G401.6 (cell line): ENCODE measurements around the gene CDC45.
A peak's percentile ranks its signal among the peaks of the same experiment; 100 is the strongest.

Experiments
- FAIRE-seq: peaks from 2 replicates; lab custom pipeline; 2012; peaks lifted over from hg19 to GRCh38; lab: Jason Lieb, UNC

The CDC45 gene

DNA sequence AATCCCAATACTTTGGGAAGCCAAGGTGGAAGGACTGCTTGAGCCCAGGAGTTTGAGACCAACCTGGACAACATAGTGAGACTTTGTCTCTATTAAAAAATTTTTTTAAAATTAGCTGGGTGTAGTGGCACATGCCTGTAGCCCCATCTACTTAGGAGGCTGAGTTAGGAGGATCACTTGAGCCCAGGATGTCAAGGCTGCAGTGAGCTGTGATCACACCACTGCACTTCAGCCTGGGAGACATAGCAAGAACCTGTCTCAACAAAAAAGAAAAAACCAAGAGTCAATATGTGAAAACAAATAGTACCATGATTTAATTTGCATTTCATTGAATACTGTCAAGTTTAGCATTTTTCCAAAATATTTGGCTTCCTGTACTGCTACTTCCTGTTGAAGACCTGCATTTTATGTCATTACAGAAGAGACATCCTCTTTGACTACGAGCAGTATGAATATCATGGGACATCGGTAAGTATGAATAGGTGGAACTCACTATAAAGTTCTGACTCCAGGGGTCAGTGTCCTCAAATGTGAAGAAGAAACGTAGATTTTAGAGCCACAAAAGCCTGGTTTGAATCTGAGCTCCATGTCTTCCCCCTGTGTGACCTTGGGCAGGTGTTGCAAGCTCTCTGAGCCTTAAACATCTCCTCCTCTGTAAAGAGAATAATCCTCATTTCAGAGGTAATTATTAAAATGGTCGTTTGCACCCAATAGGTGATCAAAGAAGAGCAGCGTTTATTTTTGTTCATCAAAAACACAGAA is 16.0 kb downstream of the CDC45 start:
- no peak for FAIRE-seq

- no peak for FAIRE-seq
Observed at GRCh38 chr22:19496324-19496630, 16.6 kb downstream of the CDC45 start.

DNA sequence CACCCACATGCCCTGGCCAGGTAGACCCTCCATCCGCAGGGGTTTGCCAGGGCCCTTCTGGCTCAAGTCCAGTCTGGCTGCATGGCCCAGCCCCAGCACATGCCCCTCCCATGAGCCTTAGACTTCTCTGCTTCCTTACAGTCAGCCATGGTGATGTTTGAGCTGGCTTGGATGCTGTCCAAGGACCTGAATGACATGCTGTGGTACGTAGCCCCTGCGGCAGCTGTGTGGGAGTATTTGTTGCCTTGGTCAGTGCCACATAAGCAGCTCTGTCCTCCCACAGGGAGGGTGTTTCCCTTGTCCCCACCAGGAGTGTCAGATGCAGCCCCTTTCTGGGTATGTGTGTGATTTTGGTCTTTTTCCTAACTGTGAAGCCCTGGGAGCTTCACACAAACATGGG is 17.5 kb downstream of the CDC45 start:
- FAIRE-seq: no peak

GRCh38 chr22:19498154-19498865 is 18.6 kb downstream of the CDC45 start:
- FAIRE-seq: no peak

GRCh38 chr22:19498866-19499190 is 19.1 kb downstream of the CDC45 start:
- FAIRE-seq: no peak

DNA sequence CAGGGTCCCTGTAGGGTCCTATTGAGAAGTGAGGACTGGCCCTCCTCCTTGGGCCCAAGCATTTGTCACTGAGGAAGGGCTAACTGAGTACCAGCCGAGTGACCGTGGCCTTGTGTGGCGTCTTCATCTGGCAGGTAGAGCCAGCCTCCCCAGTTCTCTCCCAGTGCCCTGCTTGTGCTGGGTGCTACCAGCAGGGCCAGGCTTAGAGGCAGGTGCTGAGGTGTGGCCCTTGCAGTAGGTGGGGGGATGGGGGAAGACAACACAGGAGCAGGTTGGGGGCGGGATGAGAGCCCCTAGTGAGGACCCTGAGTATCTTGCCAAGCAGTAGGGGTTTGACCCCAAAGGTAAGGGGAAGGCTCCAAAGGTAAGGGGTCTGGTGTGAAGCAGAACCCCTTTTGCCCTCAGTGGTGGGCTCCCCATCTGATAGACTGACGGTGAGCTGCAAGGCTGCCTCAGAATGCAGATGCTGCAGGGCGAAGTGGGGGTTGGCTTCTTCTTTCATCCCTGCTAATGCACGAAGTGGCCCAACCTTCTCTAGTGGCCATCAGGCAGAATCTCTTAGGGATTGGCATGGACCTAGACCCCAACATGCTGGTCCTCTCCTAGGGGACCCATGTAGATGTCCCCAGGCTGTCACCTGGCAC is 19.6 kb downstream of the CDC45 start:
- no peak for FAIRE-seq

DNA sequence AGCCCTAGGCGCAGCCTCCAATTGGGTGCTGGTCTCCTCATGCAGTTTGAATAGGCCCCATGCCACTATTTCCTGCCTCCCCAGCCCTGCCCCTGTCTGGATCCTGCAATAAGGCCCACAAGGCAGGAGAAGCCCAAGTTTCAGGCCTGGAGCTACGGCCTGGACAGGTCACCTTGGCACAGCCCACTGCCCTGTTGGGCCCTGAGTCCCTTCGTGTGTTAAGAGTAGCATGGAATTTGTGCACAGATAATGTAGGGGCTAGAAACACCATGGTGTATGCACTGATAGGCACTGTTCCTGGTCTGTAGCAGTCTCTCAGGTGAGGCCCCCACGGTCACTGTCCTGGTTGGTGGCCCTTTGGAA is 20.1 kb downstream of the CDC45 start:
- no peak for FAIRE-seq

DNA sequence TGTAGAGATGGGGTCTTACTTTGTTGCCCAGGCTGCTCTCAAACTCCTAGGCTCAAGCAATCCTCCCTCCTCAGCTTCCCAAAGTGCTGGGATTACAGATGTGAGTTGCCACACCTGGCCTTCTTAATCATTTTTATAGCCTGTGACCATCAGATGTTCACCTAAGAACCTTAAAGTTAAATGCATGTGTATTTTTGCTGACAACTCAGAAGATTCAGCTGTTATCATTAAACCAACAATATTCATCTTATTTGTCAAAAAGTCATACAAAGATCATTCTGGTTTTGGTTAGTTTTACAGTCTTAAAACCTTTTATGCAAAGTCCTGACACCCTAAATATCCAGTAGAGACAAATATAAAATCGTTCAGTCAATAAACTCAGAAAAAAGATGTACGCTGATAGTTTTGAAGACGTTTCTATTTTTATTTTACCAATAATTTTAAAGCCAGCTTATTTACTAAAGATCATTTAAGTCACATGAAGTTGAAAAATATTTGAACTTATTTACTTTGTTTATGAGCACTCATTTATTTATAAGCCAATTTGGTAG is 22.3 kb downstream of the CDC45 start:
- peak; percentile 17 for FAIRE-seq

DNA sequence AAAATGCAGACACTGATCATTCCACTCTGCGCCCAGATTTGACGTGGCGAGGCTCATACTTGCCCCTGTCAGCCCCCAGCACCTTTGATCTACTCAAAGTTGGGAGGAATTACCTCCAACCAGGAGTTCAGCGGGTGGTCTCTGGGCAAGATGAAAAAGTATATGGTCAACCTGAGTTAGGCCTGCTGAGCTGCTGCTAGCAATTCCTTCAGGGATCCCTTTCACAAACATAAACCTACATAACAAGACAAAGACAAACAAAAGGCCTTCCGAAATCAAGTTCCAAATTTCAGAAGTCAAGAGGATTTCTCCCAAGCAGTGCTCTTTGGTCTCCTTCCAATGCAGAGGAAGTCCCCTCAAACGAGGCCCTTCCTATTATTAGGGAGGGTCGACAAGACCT is 23.6 kb downstream of the CDC45 start:
- no peak for FAIRE-seq

- FAIRE-seq: no peak
Observed at GRCh38 chr22:19503869-19504268, 24.1 kb downstream of the CDC45 start.

DNA sequence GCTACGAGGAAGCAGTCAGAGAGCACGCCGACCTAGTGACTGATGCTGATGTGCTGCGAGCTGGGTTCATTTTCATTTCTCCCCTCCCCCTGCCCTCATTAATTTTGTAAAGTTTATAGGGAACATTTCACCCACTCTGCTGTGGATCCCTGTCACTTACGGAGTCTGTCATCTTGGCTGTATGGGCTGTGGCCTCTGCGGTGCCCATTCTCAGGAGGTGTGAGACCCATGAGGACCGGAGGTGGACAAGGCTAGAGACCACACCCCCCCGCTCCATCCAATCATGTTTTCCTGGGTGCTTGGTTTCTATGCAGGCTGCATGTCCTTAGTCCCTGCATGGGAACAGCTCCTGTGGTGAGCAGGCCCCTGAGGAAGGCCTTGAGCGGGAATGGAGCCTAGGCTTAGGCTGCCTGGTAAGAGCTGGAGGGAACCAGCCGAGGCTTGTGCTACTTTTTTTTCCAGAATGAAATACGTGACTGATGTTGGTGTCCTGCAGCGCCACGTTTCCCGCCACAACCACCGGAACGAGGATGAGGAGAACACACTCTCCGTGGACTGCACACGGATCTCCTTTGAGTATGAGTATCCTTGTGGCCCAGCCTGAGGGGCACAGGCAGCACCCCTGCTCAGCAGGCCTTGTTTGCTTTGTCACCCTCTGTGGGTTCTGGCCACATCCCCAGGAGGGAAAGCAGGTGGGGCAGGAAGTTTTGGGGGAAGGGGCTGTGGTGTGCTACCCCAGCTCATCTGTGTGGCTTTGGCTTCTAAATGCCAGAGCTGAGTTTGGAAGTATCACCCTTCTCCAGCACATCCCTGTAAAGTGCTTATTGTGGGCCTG is 25.4 kb downstream of the CDC45 start:
- FAIRE-seq: no peak

GRCh38 chr22:19505735-19506126 is 26.0 kb downstream of the CDC45 start:
- FAIRE-seq: no peak

DNA sequence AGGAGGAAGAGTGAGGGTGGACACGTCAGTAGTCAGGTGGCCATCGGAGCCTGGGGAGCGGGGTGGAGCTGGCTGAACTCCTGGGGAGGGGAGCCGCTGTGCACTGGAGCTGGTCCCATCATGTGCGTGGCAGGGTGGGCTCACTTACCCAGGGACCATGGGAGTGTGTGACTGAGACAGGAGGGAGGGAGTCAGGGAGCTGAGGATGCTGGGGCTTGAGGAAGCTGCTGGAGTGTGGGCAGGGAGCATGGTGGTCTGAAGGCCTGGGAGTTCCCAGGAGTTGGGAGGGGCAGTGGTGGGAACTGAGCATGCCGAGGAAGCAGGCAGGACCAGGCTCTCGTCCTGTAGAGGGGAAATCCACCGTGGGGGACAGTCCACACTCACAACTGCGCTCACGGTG is 26.5 kb downstream of the CDC45 start:
- no peak for FAIRE-seq

GRCh38 chr22:19507534-19507861 is 27.8 kb downstream of the CDC45 start:
- no peak for FAIRE-seq

DNA sequence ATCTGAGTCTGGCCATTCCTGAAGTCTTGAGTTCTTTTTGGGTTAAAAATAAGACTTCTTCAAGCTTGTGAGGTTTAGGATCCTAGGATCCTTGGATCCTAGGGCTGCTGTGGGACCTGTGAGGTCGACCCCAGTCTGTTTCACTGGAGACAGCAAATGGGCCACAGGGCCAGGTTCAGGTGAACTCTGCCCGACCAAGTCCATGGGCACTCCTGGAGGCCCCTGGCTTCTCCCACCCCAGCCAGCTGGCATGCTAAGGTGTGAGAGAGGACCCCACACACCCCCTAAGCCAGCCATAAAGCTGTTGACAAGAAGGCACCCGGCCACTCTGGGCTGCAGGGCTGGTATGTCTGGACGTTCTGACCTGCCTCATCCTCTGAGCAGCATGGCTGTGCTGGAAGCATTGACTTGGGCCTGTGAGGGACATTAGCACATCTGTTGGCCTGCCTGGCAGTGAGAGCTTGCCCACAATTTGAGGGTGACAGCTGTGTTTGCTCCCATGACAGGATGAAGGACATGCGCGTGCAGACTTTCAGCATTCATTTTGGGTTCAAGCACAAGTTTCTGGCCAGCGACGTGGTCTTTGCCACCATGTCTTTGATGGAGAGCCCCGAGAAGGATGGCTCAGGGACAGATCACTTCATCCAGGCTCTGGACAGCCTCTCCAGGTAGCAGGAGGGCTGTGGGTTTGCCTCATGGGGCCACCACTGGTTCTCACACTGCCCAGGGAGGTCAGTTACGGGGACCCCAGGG is 28.5 kb downstream of the CDC45 start:
- no peak for FAIRE-seq

GRCh38 chr22:19509191-19509590 is 29.5 kb downstream of the CDC45 start:
- FAIRE-seq: no peak

DNA sequence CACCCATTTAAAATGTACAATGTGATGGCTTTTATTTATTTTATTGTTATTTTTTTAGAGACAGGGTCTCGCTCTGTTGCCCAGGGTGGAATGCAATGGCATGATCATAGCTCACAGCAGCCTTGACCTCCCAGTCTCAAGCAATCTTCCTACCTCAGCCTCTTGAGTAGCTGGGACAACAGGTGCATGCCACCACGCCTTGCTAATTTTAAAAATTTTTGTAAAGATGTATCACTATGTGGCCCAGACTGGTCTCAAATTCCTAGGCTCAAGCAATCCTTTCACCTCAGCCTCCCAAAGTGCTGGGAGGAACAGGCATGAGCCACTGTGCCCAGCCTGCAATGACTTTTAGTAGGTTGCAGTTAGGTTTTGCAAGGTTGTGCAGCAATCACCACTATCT is 30.2 kb downstream of the CDC45 start:
- FAIRE-seq: no peak

- FAIRE-seq: no peak
Observed at GRCh38 chr22:19510919-19511341, 31.2 kb downstream of the CDC45 start.

DNA sequence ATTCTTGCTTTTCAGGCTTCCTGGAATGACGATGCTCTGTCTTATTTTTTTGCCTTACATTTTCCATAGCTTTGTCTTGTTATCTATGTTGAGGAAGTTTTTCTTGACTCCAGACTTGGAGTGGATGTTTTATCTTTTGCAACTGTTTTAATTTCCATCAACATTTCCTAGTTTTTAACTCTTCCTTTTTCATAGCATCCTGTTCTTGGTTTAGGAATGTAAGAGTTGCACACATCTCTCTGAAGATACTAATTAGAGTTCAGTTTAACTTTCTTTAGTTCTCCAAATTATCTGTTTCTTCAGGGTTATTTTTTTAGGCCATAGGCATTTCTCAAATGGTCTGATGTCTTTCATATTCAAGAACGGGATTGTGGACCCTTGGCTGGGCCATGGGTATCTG is 34.1 kb downstream of the CDC45 start:
- no peak for FAIRE-seq

DNA sequence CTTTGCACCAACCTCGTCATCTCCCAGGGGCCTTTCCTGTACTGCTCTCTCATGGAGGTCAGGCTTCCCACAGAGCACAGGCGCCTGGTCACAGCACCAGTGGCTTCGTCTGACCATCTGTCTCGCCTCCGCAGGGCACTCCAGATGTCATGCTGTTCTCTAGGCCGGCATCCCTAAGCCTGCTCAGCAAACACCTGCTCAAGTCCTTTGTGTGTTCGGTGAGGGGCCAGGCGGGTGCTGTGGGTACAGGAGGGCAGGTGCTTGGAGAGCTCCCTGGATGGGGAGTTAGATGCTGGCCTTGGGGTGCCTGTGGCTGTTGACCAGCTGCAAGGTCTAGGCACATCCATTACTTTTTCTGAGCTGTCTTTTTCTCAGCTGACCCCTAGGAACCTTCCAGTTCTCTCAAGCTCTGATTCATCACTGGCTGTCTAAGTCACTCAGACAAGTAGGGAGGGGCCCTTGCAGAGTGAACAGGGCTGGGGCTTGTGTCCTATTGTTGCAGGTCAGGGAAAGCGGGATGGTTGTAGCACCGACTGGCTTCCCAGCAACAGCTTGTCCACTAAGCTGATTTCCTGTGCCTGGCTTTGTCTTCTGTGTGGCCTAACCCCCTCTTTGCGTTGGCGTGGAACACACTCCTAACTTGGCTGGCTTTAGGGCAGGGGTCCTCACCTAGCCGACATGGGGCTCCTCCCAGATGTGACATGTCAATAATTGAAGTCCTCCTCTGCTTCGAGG is 35.3 kb downstream of the CDC45 start:
- no peak for FAIRE-seq

DNA sequence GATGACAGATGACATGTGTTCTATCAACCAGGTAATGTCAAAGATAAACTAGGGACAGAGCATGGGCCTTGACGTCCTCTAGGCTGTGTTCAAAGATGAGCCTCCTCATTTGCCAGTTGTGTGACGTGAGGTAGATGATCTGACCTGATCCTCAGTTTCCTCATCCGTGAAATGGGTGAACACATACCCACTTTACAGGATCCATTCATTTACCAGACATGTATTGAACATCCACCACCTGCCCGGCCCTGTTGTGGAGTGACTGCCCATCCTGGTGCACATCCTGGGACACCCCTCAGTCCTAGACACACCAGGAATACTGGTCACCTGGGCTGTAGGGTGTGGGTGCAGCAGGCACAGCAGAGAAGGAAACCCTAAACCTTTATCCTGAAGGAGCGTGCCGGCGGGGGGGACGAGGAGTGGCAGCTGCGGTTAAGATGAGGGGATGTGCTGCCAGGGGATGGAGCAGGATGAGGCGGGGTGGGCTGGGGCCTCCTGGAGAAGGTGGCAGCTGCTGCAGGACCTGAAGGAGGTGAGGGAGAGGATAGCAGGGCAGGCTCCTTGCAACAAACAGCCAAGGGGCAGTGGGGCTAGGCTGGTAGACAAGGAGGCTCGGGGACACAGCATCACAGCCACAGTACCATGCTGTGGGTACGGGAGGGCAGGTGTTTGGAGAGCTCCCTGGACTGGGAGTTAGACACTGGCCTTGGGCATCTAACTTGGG is 36.1 kb downstream of the CDC45 start:
- FAIRE-seq: no peak
